ENCODE measurements around the gene GRXCR2. TPM values are rescaled to one million over a fixed set of nuclear protein-coding genes. Genes with fewer than 3 reads are reported as not detected.
A peak's percentile ranks its signal among the peaks of the same experiment; 100 is the strongest.
"Not testable (repeated sequence)": the region's sequence is repeated elsewhere in the genome, so short reads cannot be mapped to it uniquely, and the experiment has no call there.

Gene GRXCR2
- polyA plus RNA-seq, 6 donors from 2014 or later: not detected

GRCh38 chr5:145864432-145864831, 8.4 kb downstream of the GRXCR2 start:
- H3K27me3 Mint-ChIP-seq: peaks cover 13 to 26% (median 16%) of the 10 kb centered on the region in 3 donors
- H3K27ac Mint-ChIP-seq; H3K36me3 Mint-ChIP-seq; DNase-seq; H3K4me3 Mint-ChIP-seq; H3K9me3 Mint-ChIP-seq; ATAC-seq (ENCODE audit: low read depth in 2 of 2); H3K4me1 Mint-ChIP-seq: not testable (repeated sequence)

DNA sequence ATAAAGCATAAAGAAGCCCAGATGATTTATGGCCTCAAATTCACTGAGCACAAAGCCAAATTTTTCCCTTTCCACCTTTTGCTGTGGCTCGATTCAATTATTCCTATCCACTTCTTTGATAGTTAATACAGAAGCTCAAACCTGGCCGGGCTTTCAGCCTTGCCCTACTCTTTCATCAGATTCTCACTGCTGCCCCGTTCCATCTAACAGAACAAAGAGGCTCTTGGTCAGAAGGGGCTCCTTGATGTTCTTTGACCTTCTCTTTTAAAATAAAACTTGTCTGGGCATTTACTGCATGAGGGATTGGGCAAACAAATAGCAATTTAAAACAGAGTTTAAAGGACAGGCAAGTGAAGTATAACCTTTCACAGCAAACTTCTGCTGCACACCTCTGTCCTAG, 9.8 kb downstream of the GRXCR2 start:
- H3K27ac Mint-ChIP-seq: no peak overlapping the region
- DNase-seq: no peak
- no peak for ATAC-seq (ENCODE audit: low read depth in 2 of 2)
- peaks cover 13 to 27% (median 16%) of the 10 kb centered on the region in 3 donors for H3K27me3 Mint-ChIP-seq
- H3K9me3 Mint-ChIP-seq: peaks cover 0 to 4% (median 0%) of the 10 kb centered on the region in 7 donors
- no peak overlapping the region for H3K4me3 Mint-ChIP-seq
- no peaks in the 10 kb centered on the region for H3K4me1 Mint-ChIP-seq
- peaks cover 0 to 9% of the 10 kb centered on the region in 2 donors for H3K36me3 Mint-ChIP-seq

DNA sequence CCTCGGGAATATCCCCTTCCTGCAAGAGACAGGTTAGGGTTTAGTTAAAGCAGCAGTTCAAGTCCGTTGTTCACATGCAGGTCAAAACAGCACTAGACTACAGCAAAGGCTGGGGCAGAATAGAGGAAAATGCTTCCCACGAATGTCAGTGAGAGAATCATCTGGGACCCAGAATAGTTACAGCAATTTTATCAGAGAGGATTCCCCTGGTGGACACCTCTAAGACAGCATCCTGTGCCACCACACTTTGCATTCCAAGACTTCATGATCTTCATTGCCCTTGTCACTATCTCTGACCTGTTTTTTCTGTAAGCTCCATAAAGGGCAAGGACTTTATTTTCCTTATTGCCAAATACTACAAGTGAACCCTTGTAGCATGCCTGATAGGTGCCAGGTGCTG, 12.9 kb downstream of the GRXCR2 start:
- H3K27me3 Mint-ChIP-seq: peaks cover 13 to 29% (median 19%) of the 10 kb centered on the region in 3 donors

GRCh38 chr5:145859453-145859852, 13.4 kb downstream of the GRXCR2 start:
- Mint-ChIP-seq H3K36me3 (peaks cover 0 to 3% of the 10 kb centered on the region in 2 donors), H3K4me1 (peaks cover 5 to 11% (median 9%) of the 10 kb centered on the region in 3 donors), H3K4me3 (no peak overlapping the region), H3K27me3 (peaks cover 13 to 24% (median 15%) of the 10 kb centered on the region in 3 donors), H3K27ac (no peak overlapping the region), H3K9me3 (peaks cover 0 to 3% (median 0%) of the 10 kb centered on the region in 7 donors)
- DNase-seq (no peak), ATAC-seq (ENCODE audit: low read depth in 2 of 2) (no peak)

More for the DNA sequence above, 12.9 kb downstream of the GRXCR2 start:
- Mint-ChIP-seq H3K9me3 (peaks cover 0 to 4% (median 0%) of the 10 kb centered on the region in 7 donors), H3K27ac (no peak overlapping the region), H3K4me3 (no peak overlapping the region), H3K4me1 (peaks cover 5 to 11% (median 9%) of the 10 kb centered on the region in 3 donors), H3K36me3 (peaks cover 0 to 8% of the 10 kb centered on the region in 2 donors)
- DNase-seq (no peak), ATAC-seq (ENCODE audit: low read depth in 2 of 2) (no peak)

- H3K27me3 Mint-ChIP-seq: peaks cover 10 to 24% (median 13%) of the 10 kb centered on the region in 3 donors
Measured at GRCh38 chr5:145858959-145859358, 13.9 kb downstream of the GRXCR2 start.

GRCh38 chr5:145856285-145856818, 16.5 kb downstream of the GRXCR2 start:
- no peak for DNase-seq
- no peaks in the 10 kb centered on the region for H3K36me3 Mint-ChIP-seq

More at GRCh38 chr5:145858959-145859358, 13.9 kb downstream of the GRXCR2 start:
- Mint-ChIP-seq H3K9me3 (no peaks in the 10 kb centered on the region), H3K36me3 (no peaks in the 10 kb centered on the region), H3K4me1 (peaks cover 5 to 11% (median 9%) of the 10 kb centered on the region in 3 donors), H3K4me3 (no peak overlapping the region), H3K27ac (no peak overlapping the region)
- ATAC-seq (ENCODE audit: low read depth in 2 of 2) (no peak), DNase-seq (no peak)

GRCh38 chr5:145855763-145856267, 17.0 kb downstream of the GRXCR2 start:
- DNase-seq (no peak), ATAC-seq (ENCODE audit: low read depth in 2 of 2) (no peak)
- no peaks in the 10 kb centered on the region for H3K36me3 Mint-ChIP-seq
- H3K4me3 Mint-ChIP-seq: peak overlapping the region in 3 of 8 donors; percentile 62 to 80 (median 77)
- H3K9me3 Mint-ChIP-seq: no peaks in the 10 kb centered on the region
- peaks cover 5 to 11% (median 9%) of the 10 kb centered on the region in 3 donors for H3K4me1 Mint-ChIP-seq
- H3K27me3 Mint-ChIP-seq: peaks cover 2 to 18% (median 10%) of the 10 kb centered on the region in 3 donors
- H3K27ac Mint-ChIP-seq: peak overlapping the region in 1 of 6 donors; percentile 3

More at GRCh38 chr5:145856285-145856818, 16.5 kb downstream of the GRXCR2 start:
- Mint-ChIP-seq H3K27me3 (peaks cover 5 to 22% (median 10%) of the 10 kb centered on the region in 3 donors), H3K4me3 (peak overlapping the region in 7 of 8 donors; percentile 31 to 80 (median 62)), H3K9me3 (no peaks in the 10 kb centered on the region), H3K27ac (peak overlapping the region in 1 of 6 donors; percentile 84), H3K4me1 (peaks cover 5 to 11% (median 9%) of the 10 kb centered on the region in 3 donors)
- peak; percentile 59 to 71 for ATAC-seq (ENCODE audit: low read depth in 2 of 2)

GRCh38 chr5:145854651-145855258, 18.1 kb downstream of the GRXCR2 start:
- peaks cover 5 to 11% (median 9%) of the 10 kb centered on the region in 3 donors for H3K4me1 Mint-ChIP-seq
- H3K4me3 Mint-ChIP-seq: no peak overlapping the region
- no peaks in the 10 kb centered on the region for H3K36me3 Mint-ChIP-seq
- DNase-seq (no peak), ATAC-seq (ENCODE audit: low read depth in 2 of 2) (no peak)
- peaks cover 0 to 16% (median 3%) of the 10 kb centered on the region in 3 donors for H3K27me3 Mint-ChIP-seq
- no peaks in the 10 kb centered on the region for H3K9me3 Mint-ChIP-seq
- H3K27ac Mint-ChIP-seq: no peak overlapping the region

DNA sequence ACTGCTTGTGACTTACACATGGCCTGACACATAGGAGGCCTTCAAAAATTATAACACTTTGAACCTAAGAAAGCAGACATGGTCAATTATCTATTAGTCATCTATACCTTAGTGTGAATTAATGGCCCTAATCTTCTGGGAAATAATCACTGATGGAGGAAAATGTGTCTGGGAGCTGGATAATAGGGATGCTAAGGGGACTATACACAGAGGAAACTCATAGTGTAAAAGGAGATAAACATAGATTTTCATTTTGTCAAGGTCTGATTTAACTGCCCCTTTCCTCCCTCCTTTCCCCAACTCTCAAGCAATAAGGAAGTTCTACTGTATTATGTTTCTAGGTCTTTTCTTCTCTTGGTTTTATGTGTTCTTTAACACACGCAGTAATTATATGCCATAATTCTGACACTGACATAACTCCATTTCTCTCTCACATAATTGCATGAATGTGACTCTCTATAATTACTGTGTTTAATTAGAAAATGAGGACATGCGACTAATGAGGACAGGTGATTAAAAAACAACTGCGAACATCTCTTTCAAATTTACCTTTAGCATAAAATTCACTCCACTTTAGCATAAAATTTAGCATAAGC, 18.9 kb downstream of the GRXCR2 start:
- DNase-seq (no peak), ATAC-seq (ENCODE audit: low read depth in 2 of 2) (no peak)
- Mint-ChIP-seq H3K4me1 (peaks cover 5 to 11% (median 9%) of the 10 kb centered on the region in 3 donors), H3K9me3 (peaks cover 0 to 6% (median 3%) of the 10 kb centered on the region in 7 donors), H3K27me3 (peaks cover 0 to 23% (median 8%) of the 10 kb centered on the region in 3 donors), H3K4me3 (no peak overlapping the region), H3K36me3 (no peaks in the 10 kb centered on the region), H3K27ac (no peak overlapping the region)

- Mint-ChIP-seq H3K27me3 (peaks cover 0 to 24% (median 10%) of the 10 kb centered on the region in 3 donors), H3K27ac (no peak overlapping the region), H3K4me3 (no peak overlapping the region), H3K9me3 (peaks cover 0 to 6% (median 3%) of the 10 kb centered on the region in 7 donors), H3K36me3 (no peaks in the 10 kb centered on the region), H3K4me1 (peaks cover 5 to 11% (median 9%) of the 10 kb centered on the region in 3 donors)
- ATAC-seq (ENCODE audit: low read depth in 2 of 2) (no peak), DNase-seq (no peak)
Measured at GRCh38 chr5:145852990-145853389, 19.8 kb downstream of the GRXCR2 start.

DNA sequence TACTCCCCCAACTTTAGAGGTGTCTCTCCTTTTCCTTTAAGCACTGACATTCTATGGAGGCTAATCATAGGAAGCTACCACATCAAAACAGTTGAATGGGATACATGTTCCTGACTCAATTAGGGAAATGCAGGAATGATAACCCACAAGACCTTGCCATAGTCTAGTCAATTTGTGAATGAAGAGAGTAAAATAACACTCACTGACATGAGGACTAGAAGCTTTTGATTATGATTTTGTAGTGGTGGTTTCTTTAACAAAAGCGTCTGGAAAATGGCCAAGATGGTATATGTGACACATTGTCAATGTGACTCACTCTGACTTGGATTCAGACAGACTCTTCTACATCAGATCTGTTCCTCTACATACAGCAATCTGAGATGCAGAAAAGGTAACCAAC, 24.0 kb downstream of the GRXCR2 start:
- no peak for ATAC-seq (ENCODE audit: low read depth in 2 of 2)
- Mint-ChIP-seq H3K4me3 (no peak overlapping the region), H3K4me1 (no peaks in the 10 kb centered on the region), H3K9me3 (peaks cover 0 to 6% (median 3%) of the 10 kb centered on the region in 7 donors), H3K27me3 (peaks cover 4 to 25% (median 19%) of the 10 kb centered on the region in 3 donors), H3K27ac (no peak overlapping the region), H3K36me3 (no peaks in the 10 kb centered on the region)
- no peak for DNase-seq

- no peaks in the 10 kb centered on the region for H3K4me1 Mint-ChIP-seq
- H3K36me3 Mint-ChIP-seq: no peaks in the 10 kb centered on the region
- peak overlapping the region in 1 of 6 donors; percentile 18 for H3K27ac Mint-ChIP-seq
- H3K9me3 Mint-ChIP-seq: peaks cover 0 to 6% (median 3%) of the 10 kb centered on the region in 7 donors
- no peak for DNase-seq
- peaks cover 4 to 31% (median 27%) of the 10 kb centered on the region in 3 donors for H3K27me3 Mint-ChIP-seq
- no peak overlapping the region for H3K4me3 Mint-ChIP-seq
- ATAC-seq (ENCODE audit: low read depth in 2 of 2): no peak
Measured at GRCh38 chr5:145847499-145848497, 25.0 kb downstream of the GRXCR2 start.

All from naive B cell (primary cell).